ENCODE measurements around the gene PIK3CB. TPM values are rescaled to one million over a fixed set of nuclear protein-coding genes. Genes with fewer than 3 reads are reported as not detected.
A peak's percentile ranks its signal among the peaks of the same experiment; 100 is the strongest.

Gene PIK3CB
- polyA plus RNA-seq, 3 donors: 14.1 to 33.6 (median 20.4) TPM

GRCh38 chr3:138879541-138880380, 45.0 kb upstream of the PIK3CB start:
- Mint-ChIP-seq H3K27ac (peak overlapping the region in 2 of 7 donors; percentile 30 to 59), H3K4me3 (no peak overlapping the region), H3K27me3 (ENCODE audit: low read depth in 3 of 3) (peaks cover 0 to 3% (median 0%) of the 10 kb centered on the region in 3 donors), H3K36me3 (no peaks in the 10 kb centered on the region), H3K4me1 (peaks cover 12% of the 10 kb centered on the region), H3K9me3 (peaks cover 0 to 7% (median 4%) of the 10 kb centered on the region in 7 donors)
- Histone ChIP-seq H3K4me3 (replicated peaks in 1 of 3; ENCODE audit: low read depth in 2 of 3, low read length in 3 of 3) (no peak overlapping the region), H3K9me3 (replicated peaks in 1 of 2; ENCODE audit: control insufficient read depth in 1 of 2, insufficient read depth in 1 of 2, low read length in 2 of 2) (peaks cover 0 to 5% of the 10 kb centered on the region in 2 donors), H3K27ac (ENCODE audit: low read depth in 1 of 2, low read length in 2 of 2) (no peak overlapping the region), H3K27me3 (ENCODE audit: control insufficient read depth in 2 of 2, insufficient read depth in 2 of 2, low read length in 2 of 2) (no peaks in the 10 kb centered on the region), H3K79me2 (ENCODE audit: insufficient read depth, low read length) (no peaks in the 10 kb centered on the region), H4K20me1 (ENCODE audit: insufficient read depth, low read length) (no peaks in the 10 kb centered on the region), H3K9ac (ENCODE audit: insufficient read depth, low read length, poor library complexity, severe bottlenecking) (no peak overlapping the region), H3K36me3 (replicated peaks in 1 of 2; ENCODE audit: control insufficient read depth in 1 of 2, insufficient read depth in 2 of 2, low read length in 2 of 2) (no peaks in the 10 kb centered on the region), H3K4me1 (ENCODE audit: control insufficient read depth in 1 of 2, insufficient read depth in 2 of 2, low read length in 2 of 2) (peaks cover 13 to 17% of the 10 kb centered on the region in 2 donors), H2AFZ (ENCODE audit: insufficient read depth, low read depth, low read length, poor library complexity, severe bottlenecking) (no peak overlapping the region), H3K4me2 (replicated peaks; ENCODE audit: extremely low read depth, low read length, poor library complexity, severe bottlenecking) (no peak overlapping the region)
- WGBS (ENCODE audit: insufficient coverage): 98% methylated on average over 7 of the region's 14 CpGs
- DNase-seq: no peak
- TF ChIP-seq, protein P1, sequence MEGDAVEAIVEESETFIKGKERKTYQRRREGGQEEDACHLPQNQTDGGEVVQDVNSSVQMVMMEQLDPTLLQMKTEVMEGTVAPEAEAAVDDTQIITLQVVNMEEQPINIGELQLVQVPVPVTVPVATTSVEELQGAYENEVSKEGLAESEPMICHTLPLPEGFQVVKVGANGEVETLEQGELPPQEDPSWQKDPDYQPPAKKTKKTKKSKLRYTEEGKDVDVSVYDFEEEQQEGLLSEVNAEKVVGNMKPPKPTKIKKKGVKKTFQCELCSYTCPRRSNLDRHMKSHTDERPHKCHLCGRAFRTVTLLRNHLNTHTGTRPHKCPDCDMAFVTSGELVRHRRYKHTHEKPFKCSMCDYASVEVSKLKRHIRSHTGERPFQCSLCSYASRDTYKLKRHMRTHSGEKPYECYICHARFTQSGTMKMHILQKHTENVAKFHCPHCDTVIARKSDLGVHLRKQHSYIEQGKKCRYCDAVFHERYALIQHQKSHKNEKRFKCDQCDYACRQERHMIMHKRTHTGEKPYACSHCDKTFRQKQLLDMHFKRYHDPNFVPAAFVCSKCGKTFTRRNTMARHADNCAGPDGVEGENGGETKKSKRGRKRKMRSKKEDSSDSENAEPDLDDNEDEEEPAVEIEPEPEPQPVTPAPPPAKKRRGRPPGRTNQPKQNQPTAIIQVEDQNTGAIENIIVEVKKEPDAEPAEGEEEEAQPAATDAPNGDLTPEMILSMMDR (IDR thresholded peaks at IDR 0.05): no peak
- intact Hi-C loops (cut with micrococcal nuclease): loop anchor here in 1 of 2 donors (5.0 kb wide), 1 partner anchor 42 kb away; no protein-coding TSS in a partner anchor

DNA sequence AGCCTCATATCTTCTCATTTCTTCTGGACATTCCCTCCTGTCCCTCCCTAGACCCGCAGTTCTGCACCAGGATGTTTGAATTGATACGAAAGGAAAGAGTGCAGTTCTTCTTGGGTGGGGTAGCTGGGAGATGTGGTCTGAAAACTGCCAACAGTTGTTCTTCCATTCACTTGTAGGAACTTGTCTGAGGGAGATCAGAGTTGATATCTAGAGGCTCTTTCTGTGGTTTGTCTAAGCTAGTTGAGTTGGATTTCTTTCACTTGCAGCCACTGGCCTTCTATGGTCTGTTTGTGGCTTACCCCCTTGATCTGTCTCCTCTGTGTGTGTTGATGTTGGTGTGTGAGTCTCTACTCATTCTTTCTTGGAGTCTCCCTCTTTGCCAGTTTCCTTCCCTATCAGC, 42.5 kb upstream of the PIK3CB start:
- TF ChIP-seq, protein P1 (IDR thresholded peaks at IDR 0.05): no peak
- peaks cover 0 to 7% (median 6%) of the 10 kb centered on the region in 7 donors for H3K9me3 Mint-ChIP-seq
- H3K79me2 ChIP-seq (ENCODE audit: insufficient read depth, low read length): no peaks in the 10 kb centered on the region
- WGBS (ENCODE audit: insufficient coverage): no CpG with 5 or more reads among the region's 2 CpGs
- no peaks in the 10 kb centered on the region for H4K20me1 ChIP-seq (ENCODE audit: insufficient read depth, low read length)
- no peak overlapping the region for H2AFZ ChIP-seq (ENCODE audit: insufficient read depth, low read depth, low read length, poor library complexity, severe bottlenecking)
- H3K27me3 Mint-ChIP-seq (ENCODE audit: low read depth in 3 of 3): peaks cover 0 to 3% (median under 1%) of the 10 kb centered on the region in 3 donors
- H3K27me3 ChIP-seq (ENCODE audit: control insufficient read depth in 2 of 2, insufficient read depth in 2 of 2, low read length in 2 of 2): no peaks in the 10 kb centered on the region
- peaks cover 23% of the 10 kb centered on the region for H3K4me1 Mint-ChIP-seq
- no peak overlapping the region for H3K4me3 Mint-ChIP-seq
- H3K4me3 ChIP-seq (replicated peaks in 1 of 3; ENCODE audit: low read depth in 2 of 3, low read length in 3 of 3): no peak overlapping the region
- peaks cover 24 to 30% of the 10 kb centered on the region in 2 donors for H3K4me1 ChIP-seq (ENCODE audit: control insufficient read depth in 1 of 2, insufficient read depth in 2 of 2, low read length in 2 of 2)
- no peak overlapping the region for H3K4me2 ChIP-seq (replicated peaks; ENCODE audit: extremely low read depth, low read length, poor library complexity, severe bottlenecking)
- peaks cover 0 to 15% of the 10 kb centered on the region in 2 donors for H3K9me3 ChIP-seq (replicated peaks in 1 of 2; ENCODE audit: control insufficient read depth in 1 of 2, insufficient read depth in 1 of 2, low read length in 2 of 2)
- intact Hi-C loops (cut with micrococcal nuclease): loop anchor here in 1 of 2 donors (5.0 kb wide), 1 partner anchor 40 kb away; no protein-coding TSS in a partner anchor
- peak overlapping the region in 1 of 7 donors; percentile 78 for H3K27ac Mint-ChIP-seq
- H3K27ac ChIP-seq (ENCODE audit: low read depth in 1 of 2, low read length in 2 of 2): no peak overlapping the region
- DNase-seq: no peak
- no peak overlapping the region for H3K9ac ChIP-seq (ENCODE audit: insufficient read depth, low read length, poor library complexity, severe bottlenecking)
- H3K36me3 Mint-ChIP-seq: no peaks in the 10 kb centered on the region
- no peaks in the 10 kb centered on the region for H3K36me3 ChIP-seq (replicated peaks in 1 of 2; ENCODE audit: control insufficient read depth in 1 of 2, insufficient read depth in 2 of 2, low read length in 2 of 2)

Measured in CD14-positive monocyte (primary cell).